Measurements from ENCODE around the gene GLT1D1.

Gene GLT1D1

GRCh38 chr12:128857133-128857763 is 4.0 kb downstream of the GLT1D1 start:
- no peak overlapping the region for H3K4ac ChIP-seq (ENCODE audit: low read depth, low read length)
- no peaks in the 10 kb centered on the region for H3K79me2 ChIP-seq (ENCODE audit: control insufficient read depth, insufficient read depth, low read length, poor library complexity)
- WGBS (ENCODE audit: extremely low coverage, insufficient coverage, insufficient read length) = no CpG with 5 or more reads among the region's 9 CpGs
- H2BK12ac ChIP-seq (ENCODE audit: low read length) = no peak overlapping the region
- H3K27me3 ChIP-seq (ENCODE audit: insufficient read depth, low read length) = peaks cover 22% of the 10 kb centered on the region
- no peak overlapping the region for H3K23ac ChIP-seq (ENCODE audit: low read length)
- no peaks in the 10 kb centered on the region for H3K79me1 ChIP-seq (ENCODE audit: low read length)
- H3K27ac ChIP-seq (ENCODE audit: low read depth, low read length) = no peak overlapping the region
- H3K9ac ChIP-seq (ENCODE audit: low read length) = no peak overlapping the region
- H3K4me2 ChIP-seq (ENCODE audit: low read length) = no peak overlapping the region
- H3K14ac ChIP-seq (ENCODE audit: low read length) = no peak overlapping the region
- no peak overlapping the region for H2BK120ac ChIP-seq (ENCODE audit: insufficient read depth, low read length, poor library complexity)
- DNase-seq = no peak
- H3K4me1 ChIP-seq (ENCODE audit: control insufficient read depth in 1 of 2, insufficient read depth in 2 of 2, low read length in 2 of 2) = peaks cover 0 to 4% of the 10 kb centered on the region in 2 experiments
- H4K8ac ChIP-seq (ENCODE audit: low read depth, low read length) = no peak overlapping the region
- peaks cover 4% of the 10 kb centered on the region for H3K9me3 ChIP-seq (ENCODE audit: insufficient read depth, low read depth, low read length)
- H3K18ac ChIP-seq (ENCODE audit: low read length) = no peak overlapping the region
- H3K4me3 ChIP-seq (ENCODE audit: low read depth, low read length) = no peak overlapping the region
- no peak overlapping the region for H2AK5ac ChIP-seq (ENCODE audit: low read length)
- no peaks in the 10 kb centered on the region for H3K36me3 ChIP-seq (ENCODE audit: control insufficient read depth in 1 of 2, insufficient read depth in 2 of 2, low read length in 2 of 2)
- H4K12ac ChIP-seq (ENCODE audit: low read depth, low read length) = no peak overlapping the region
- H4K91ac ChIP-seq (ENCODE audit: low read depth, low read length) = no peak overlapping the region
- no peak overlapping the region for H2BK5ac ChIP-seq (ENCODE audit: low read depth, low read length, poor library complexity)
- no peak overlapping the region for H2AFZ ChIP-seq (ENCODE audit: insufficient read depth, low read length, poor library complexity)

GRCh38 chr12:128859311-128859710 is 6.0 kb downstream of the GLT1D1 start:
- H3K18ac ChIP-seq (ENCODE audit: low read length) = no peak overlapping the region
- no peak overlapping the region for H2BK120ac ChIP-seq (ENCODE audit: insufficient read depth, low read length, poor library complexity)
- no peak overlapping the region for H3K14ac ChIP-seq (ENCODE audit: low read length)
- no peak overlapping the region for H4K12ac ChIP-seq (ENCODE audit: low read depth, low read length)
- H2AFZ ChIP-seq (ENCODE audit: insufficient read depth, low read length, poor library complexity) = no peak overlapping the region
- H3K27me3 ChIP-seq (ENCODE audit: insufficient read depth, low read length) = peaks cover 4% of the 10 kb centered on the region
- H3K23ac ChIP-seq (ENCODE audit: low read length) = no peak overlapping the region
- no peak overlapping the region for H3K27ac ChIP-seq (ENCODE audit: low read depth, low read length)
- no peak overlapping the region for H3K4ac ChIP-seq (ENCODE audit: low read depth, low read length)
- no CpG with 5 or more reads among the region's 9 CpGs for WGBS (ENCODE audit: extremely low coverage, insufficient coverage, insufficient read length)
- no peak overlapping the region for H2BK5ac ChIP-seq (ENCODE audit: low read depth, low read length, poor library complexity)
- H3K79me2 ChIP-seq (ENCODE audit: control insufficient read depth, insufficient read depth, low read length, poor library complexity) = no peaks in the 10 kb centered on the region
- no peak overlapping the region for H4K8ac ChIP-seq (ENCODE audit: low read depth, low read length)
- no peak overlapping the region for H4K91ac ChIP-seq (ENCODE audit: low read depth, low read length)
- H3K9ac ChIP-seq (ENCODE audit: low read length) = no peak overlapping the region
- H3K4me3 ChIP-seq (ENCODE audit: low read depth, low read length) = no peak overlapping the region
- H3K4me1 ChIP-seq (ENCODE audit: control insufficient read depth in 1 of 2, insufficient read depth in 2 of 2, low read length in 2 of 2) = no peaks in the 10 kb centered on the region
- H3K79me1 ChIP-seq (ENCODE audit: low read length) = no peaks in the 10 kb centered on the region
- no peak overlapping the region for H2AK5ac ChIP-seq (ENCODE audit: low read length)
- H3K36me3 ChIP-seq (ENCODE audit: control insufficient read depth in 1 of 2, insufficient read depth in 2 of 2, low read length in 2 of 2) = no peaks in the 10 kb centered on the region
- H3K9me3 ChIP-seq (ENCODE audit: insufficient read depth, low read depth, low read length) = peaks cover 4% of the 10 kb centered on the region
- no peak overlapping the region for H2BK12ac ChIP-seq (ENCODE audit: low read length)
- H3K4me2 ChIP-seq (ENCODE audit: low read length) = no peak overlapping the region
- DNase-seq = no peak

GRCh38 chr12:128861226-128862016 is 8.1 kb downstream of the GLT1D1 start:
- DNase-seq = peak in 1 of 2 donors; percentile 13
- H3K4me3 ChIP-seq (ENCODE audit: low read depth, low read length) = no peak overlapping the region
- peaks cover 4% of the 10 kb centered on the region for H3K9me3 ChIP-seq (ENCODE audit: insufficient read depth, low read depth, low read length)
- H3K23ac ChIP-seq (ENCODE audit: low read length) = no peak overlapping the region
- no peak overlapping the region for H3K9ac ChIP-seq (ENCODE audit: low read length)
- no peaks in the 10 kb centered on the region for H3K79me1 ChIP-seq (ENCODE audit: low read length)
- no peak overlapping the region for H3K14ac ChIP-seq (ENCODE audit: low read length)
- H3K27me3 ChIP-seq (ENCODE audit: insufficient read depth, low read length) = no peaks in the 10 kb centered on the region
- H3K27ac ChIP-seq (ENCODE audit: low read depth, low read length) = no peak overlapping the region
- H4K8ac ChIP-seq (ENCODE audit: low read depth, low read length) = no peak overlapping the region
- no peak overlapping the region for H4K91ac ChIP-seq (ENCODE audit: low read depth, low read length)
- H3K4me1 ChIP-seq (ENCODE audit: control insufficient read depth in 1 of 2, insufficient read depth in 2 of 2, low read length in 2 of 2) = no peaks in the 10 kb centered on the region
- no CpG with 5 or more reads among the region's 15 CpGs for WGBS (ENCODE audit: extremely low coverage, insufficient coverage, insufficient read length)
- no peak overlapping the region for H2BK120ac ChIP-seq (ENCODE audit: insufficient read depth, low read length, poor library complexity)
- H3K36me3 ChIP-seq (ENCODE audit: control insufficient read depth in 1 of 2, insufficient read depth in 2 of 2, low read length in 2 of 2) = no peaks in the 10 kb centered on the region
- H4K12ac ChIP-seq (ENCODE audit: low read depth, low read length) = no peak overlapping the region
- H2BK12ac ChIP-seq (ENCODE audit: low read length) = no peak overlapping the region
- no peaks in the 10 kb centered on the region for H3K79me2 ChIP-seq (ENCODE audit: control insufficient read depth, insufficient read depth, low read length, poor library complexity)
- no peak overlapping the region for H3K18ac ChIP-seq (ENCODE audit: low read length)
- H2AK5ac ChIP-seq (ENCODE audit: low read length) = no peak overlapping the region
- H3K4ac ChIP-seq (ENCODE audit: low read depth, low read length) = no peak overlapping the region
- no peak overlapping the region for H2BK5ac ChIP-seq (ENCODE audit: low read depth, low read length, poor library complexity)
- H3K4me2 ChIP-seq (ENCODE audit: low read length) = no peak overlapping the region
- H2AFZ ChIP-seq (ENCODE audit: insufficient read depth, low read length, poor library complexity) = no peak overlapping the region

GRCh38 chr12:128863957-128864356 is 10.7 kb downstream of the GLT1D1 start:
- Histone ChIP-seq H3K23ac (ENCODE audit: low read length) (no peak overlapping the region), H3K4ac (ENCODE audit: low read depth, low read length) (no peak overlapping the region), H3K36me3 (ENCODE audit: control insufficient read depth in 1 of 2, insufficient read depth in 2 of 2, low read length in 2 of 2) (no peaks in the 10 kb centered on the region), H3K27ac (ENCODE audit: low read depth, low read length) (no peak overlapping the region), H2BK5ac (ENCODE audit: low read depth, low read length, poor library complexity) (no peak overlapping the region), H2BK12ac (ENCODE audit: low read length) (no peak overlapping the region), H3K9ac (ENCODE audit: low read length) (no peak overlapping the region), H3K79me1 (ENCODE audit: low read length) (no peaks in the 10 kb centered on the region), H4K91ac (ENCODE audit: low read depth, low read length) (no peak overlapping the region), H2AK5ac (ENCODE audit: low read length) (no peak overlapping the region), H4K8ac (ENCODE audit: low read depth, low read length) (no peak overlapping the region), H3K4me1 (ENCODE audit: control insufficient read depth in 1 of 2, insufficient read depth in 2 of 2, low read length in 2 of 2) (no peaks in the 10 kb centered on the region), H3K4me2 (ENCODE audit: low read length) (no peak overlapping the region), H3K18ac (ENCODE audit: low read length) (no peak overlapping the region), H3K9me3 (ENCODE audit: insufficient read depth, low read depth, low read length) (peaks cover 4% of the 10 kb centered on the region), H3K79me2 (ENCODE audit: control insufficient read depth, insufficient read depth, low read length, poor library complexity) (no peaks in the 10 kb centered on the region), H3K14ac (ENCODE audit: low read length) (no peak overlapping the region), H3K27me3 (ENCODE audit: insufficient read depth, low read length) (no peaks in the 10 kb centered on the region), H2AFZ (ENCODE audit: insufficient read depth, low read length, poor library complexity) (no peak overlapping the region), H2BK120ac (ENCODE audit: insufficient read depth, low read length, poor library complexity) (no peak overlapping the region), H3K4me3 (ENCODE audit: low read depth, low read length) (peak overlapping the region; percentile 39), H4K12ac (ENCODE audit: low read depth, low read length) (no peak overlapping the region)
- DNase-seq = no peak
- WGBS (ENCODE audit: extremely low coverage, insufficient coverage, insufficient read length) = no CpG with 5 or more reads among the region's 11 CpGs

All from trophoblast cell (in vitro differentiated cells and primary cell).